Astrocyte (in vitro differentiated cells and primary cell): ENCODE measurements around the gene TRMT6. TPM values are rescaled to one million over a fixed set of nuclear protein-coding genes. Genes with fewer than 3 reads are reported as not detected.

Experiments
- DNase-seq: peaks from one replicate; pipeline ENCODE4 v3.0.0-alpha.2; 2010; ENCODE audit warnings: low read depth
- FAIRE-seq: peaks from 2 replicates; lab custom pipeline; 2011; peaks lifted over from hg19 to GRCh38; lab: Jason Lieb, UNC
- H2AFZ ChIP-seq: 2 replicates; pipeline ENCODE4 v1.6.0; 2012; ENCODE audit warnings: low read depth, low read length, inconsistent platforms
- H3K27ac ChIP-seq: 2 replicates; pipeline ENCODE4 v1.5.1; 2011; ENCODE audit warnings: low read depth, low read length, inconsistent platforms
- H3K27me3 ChIP-seq: 2 replicates; pipeline ENCODE4 v1.6.0; 2011; ENCODE audit warnings: low read length, inconsistent platforms; ENCODE audit not compliant: insufficient read depth
- H3K36me3 ChIP-seq: 2 replicates; pipeline ENCODE4 v1.5.1; 2011; ENCODE audit warnings: low read length, inconsistent platforms; ENCODE audit not compliant: insufficient read depth
- H3K4me1 ChIP-seq: 2 replicates; pipeline ENCODE4 v1.5.1; 2011; ENCODE audit warnings: low read length, inconsistent platforms; ENCODE audit not compliant: insufficient read depth
- H3K4me2 ChIP-seq: 2 replicates; pipeline ENCODE4 v1.6.0; 2012; ENCODE audit warnings: low read length, inconsistent platforms
- H3K4me3 ChIP-seq: 2 replicates; pipeline ENCODE4 v1.5.1; 2011; ENCODE audit warnings: low read depth, mild to moderate bottlenecking, low read length, inconsistent platforms; ENCODE audit not compliant: insufficient read depth
- H3K79me2 ChIP-seq: 2 replicates; pipeline ENCODE4 v1.6.0; 2012; ENCODE audit warnings: mild to moderate bottlenecking, low read length, inconsistent platforms; ENCODE audit not compliant: insufficient read depth
- H3K9ac ChIP-seq: 2 replicates; pipeline ENCODE4 v1.6.0; 2012; ENCODE audit warnings: mild to moderate bottlenecking, low read length, inconsistent platforms
- H3K9me3 ChIP-seq: 2 replicates; pipeline ENCODE4 v1.5.1; 2012; ENCODE audit warnings: low read depth, mild to moderate bottlenecking, low read length, inconsistent platforms; ENCODE audit not compliant: insufficient read depth
- H4K20me1 ChIP-seq: 2 replicates; pipeline ENCODE4 v1.6.0; 2012; ENCODE audit warnings: low read length, inconsistent platforms; ENCODE audit not compliant: insufficient read depth
- H3K27ac Mint-ChIP-seq: one replicate; pipeline ENCODE4 v1.8.0; 2021; ENCODE audit warnings: mild to moderate bottlenecking, mixed read lengths; ENCODE audit not compliant: unreplicated experiment
- H3K27me3 Mint-ChIP-seq: one replicate; pipeline ENCODE4 v1.8.0; 2021; ENCODE audit warnings: low read depth, mixed read lengths; ENCODE audit not compliant: unreplicated experiment
- H3K36me3 Mint-ChIP-seq: one replicate; pipeline ENCODE4 v1.8.0; 2021; ENCODE audit warnings: low read depth, mixed read lengths; ENCODE audit not compliant: unreplicated experiment
- H3K4me1 Mint-ChIP-seq: one replicate; pipeline ENCODE4 v1.8.0; 2021; ENCODE audit warnings: low read depth, mixed read lengths; ENCODE audit not compliant: unreplicated experiment
- H3K4me3 Mint-ChIP-seq: one replicate; pipeline ENCODE4 v1.8.0; 2021; ENCODE audit warnings: mild to moderate bottlenecking, moderate library complexity, mixed read lengths; ENCODE audit not compliant: unreplicated experiment
- H3K9me3 Mint-ChIP-seq: one replicate; pipeline ENCODE4 v1.8.0; 2021; ENCODE audit warnings: mild to moderate bottlenecking, mixed read lengths; ENCODE audit not compliant: unreplicated experiment
- EZH2 ChIP-seq: IDR thresholded peaks from 2 replicates; pipeline ENCODE4 v1.6.1; 2012; ENCODE audit warnings: mild to moderate bottlenecking, low read length, inconsistent platforms; ENCODE audit not compliant: insufficient read depth
- total RNA-seq: library from RNA; stranded (reverse); gene quantifications from 2 replicates; pipeline ENCODE4 v1.2.1, GENCODE V29; 2021
- TF ChIP-seq, protein P1 (sequence below): IDR thresholded peaks from 2 replicates; pipeline ENCODE4 v1.5.1; 2011; ENCODE audit warnings: low read depth, mild to moderate bottlenecking, inconsistent platforms, low read length, moderate library complexity; ENCODE audit not compliant: insufficient read depth

TRMT6 gene
- total RNA-seq, 1 donor from 2014 or later: 14.4 TPM

DNA sequence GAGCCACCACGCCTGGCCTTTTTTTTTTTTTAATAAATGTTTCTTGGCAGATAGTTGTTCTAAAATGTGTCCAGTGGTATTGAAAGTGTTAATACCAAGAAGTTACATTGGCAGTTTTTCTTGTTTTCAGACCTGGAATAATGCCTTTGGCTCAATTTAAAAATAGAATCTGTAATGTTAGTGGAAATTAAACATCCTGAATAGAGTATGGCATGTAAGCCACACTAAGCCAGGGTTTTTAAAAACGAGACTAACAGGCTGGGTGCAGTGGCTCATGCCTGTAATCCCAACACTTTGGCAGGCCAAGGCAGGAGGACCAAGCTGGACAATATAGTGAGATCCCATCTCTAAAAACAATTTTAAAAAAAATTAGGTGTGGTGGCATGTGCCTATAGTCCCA, 25.4 kb upstream of the TRMT6 start:
- FAIRE-seq (no peak), DNase-seq (no peak)
- Mint-ChIP-seq H3K27ac (no peak overlapping the region), H3K9me3 (no peaks in the 10 kb centered on the region), H3K36me3 (no peaks in the 10 kb centered on the region), H3K4me3 (no peak overlapping the region), H3K27me3 (no peaks in the 10 kb centered on the region), H3K4me1 (no peaks in the 10 kb centered on the region)
- peaks cover 12% of the 10 kb centered on the region for H3K36me3 ChIP-seq
- H3K4me2 ChIP-seq: no peak overlapping the region
- no peaks in the 10 kb centered on the region for H3K27me3 ChIP-seq
- TF ChIP-seq EZH2: no peak
- TF ChIP-seq, protein P1, sequence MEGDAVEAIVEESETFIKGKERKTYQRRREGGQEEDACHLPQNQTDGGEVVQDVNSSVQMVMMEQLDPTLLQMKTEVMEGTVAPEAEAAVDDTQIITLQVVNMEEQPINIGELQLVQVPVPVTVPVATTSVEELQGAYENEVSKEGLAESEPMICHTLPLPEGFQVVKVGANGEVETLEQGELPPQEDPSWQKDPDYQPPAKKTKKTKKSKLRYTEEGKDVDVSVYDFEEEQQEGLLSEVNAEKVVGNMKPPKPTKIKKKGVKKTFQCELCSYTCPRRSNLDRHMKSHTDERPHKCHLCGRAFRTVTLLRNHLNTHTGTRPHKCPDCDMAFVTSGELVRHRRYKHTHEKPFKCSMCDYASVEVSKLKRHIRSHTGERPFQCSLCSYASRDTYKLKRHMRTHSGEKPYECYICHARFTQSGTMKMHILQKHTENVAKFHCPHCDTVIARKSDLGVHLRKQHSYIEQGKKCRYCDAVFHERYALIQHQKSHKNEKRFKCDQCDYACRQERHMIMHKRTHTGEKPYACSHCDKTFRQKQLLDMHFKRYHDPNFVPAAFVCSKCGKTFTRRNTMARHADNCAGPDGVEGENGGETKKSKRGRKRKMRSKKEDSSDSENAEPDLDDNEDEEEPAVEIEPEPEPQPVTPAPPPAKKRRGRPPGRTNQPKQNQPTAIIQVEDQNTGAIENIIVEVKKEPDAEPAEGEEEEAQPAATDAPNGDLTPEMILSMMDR: no peak
- no peak overlapping the region for H3K9ac ChIP-seq
- H3K9me3 ChIP-seq: no peaks in the 10 kb centered on the region
- no peak overlapping the region for H2AFZ ChIP-seq
- H3K4me1 ChIP-seq: peaks cover 2% of the 10 kb centered on the region
- H3K27ac ChIP-seq: no peak overlapping the region
- H3K4me3 ChIP-seq: no peak overlapping the region
- H4K20me1 ChIP-seq: no peaks in the 10 kb centered on the region
- H3K79me2 ChIP-seq: no peaks in the 10 kb centered on the region

DNA sequence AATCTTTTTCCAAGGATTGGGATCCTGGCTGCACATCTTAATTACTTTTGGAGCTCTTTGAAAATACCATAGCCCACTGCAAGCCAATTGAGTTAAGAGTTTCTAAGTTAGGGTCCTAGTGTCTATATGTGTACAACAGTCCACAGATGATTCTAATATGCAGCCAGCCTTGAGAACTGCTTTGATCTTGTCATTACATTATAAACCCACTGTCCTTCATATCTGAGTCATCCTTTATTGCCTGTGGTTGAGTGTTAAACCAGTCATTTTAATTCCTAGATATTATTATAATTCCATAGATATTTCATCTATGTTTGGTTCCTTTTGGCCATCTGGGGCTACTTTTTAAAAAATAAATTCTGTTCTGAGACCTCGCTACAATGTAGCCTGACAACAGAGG, 24.2 kb upstream of the TRMT6 start:
- H2AFZ ChIP-seq: no peak overlapping the region
- peaks cover 12% of the 10 kb centered on the region for H3K36me3 ChIP-seq
- H3K9me3 ChIP-seq: no peaks in the 10 kb centered on the region
- Mint-ChIP-seq H3K36me3 (no peaks in the 10 kb centered on the region), H3K27ac (no peak overlapping the region), H3K4me1 (no peaks in the 10 kb centered on the region), H3K4me3 (no peak overlapping the region), H3K9me3 (no peaks in the 10 kb centered on the region), H3K27me3 (no peaks in the 10 kb centered on the region)
- no peaks in the 10 kb centered on the region for H3K27me3 ChIP-seq
- DNase-seq (no peak), FAIRE-seq (no peak)
- TF ChIP-seq, protein P1: no peak
- TF ChIP-seq EZH2: no peak
- no peaks in the 10 kb centered on the region for H3K79me2 ChIP-seq
- H3K4me1 ChIP-seq: peaks cover 2% of the 10 kb centered on the region
- H3K9ac ChIP-seq: no peak overlapping the region
- no peak overlapping the region for H3K4me3 ChIP-seq
- H4K20me1 ChIP-seq: no peaks in the 10 kb centered on the region
- H3K4me2 ChIP-seq: no peak overlapping the region
- H3K27ac ChIP-seq: no peak overlapping the region

DNA sequence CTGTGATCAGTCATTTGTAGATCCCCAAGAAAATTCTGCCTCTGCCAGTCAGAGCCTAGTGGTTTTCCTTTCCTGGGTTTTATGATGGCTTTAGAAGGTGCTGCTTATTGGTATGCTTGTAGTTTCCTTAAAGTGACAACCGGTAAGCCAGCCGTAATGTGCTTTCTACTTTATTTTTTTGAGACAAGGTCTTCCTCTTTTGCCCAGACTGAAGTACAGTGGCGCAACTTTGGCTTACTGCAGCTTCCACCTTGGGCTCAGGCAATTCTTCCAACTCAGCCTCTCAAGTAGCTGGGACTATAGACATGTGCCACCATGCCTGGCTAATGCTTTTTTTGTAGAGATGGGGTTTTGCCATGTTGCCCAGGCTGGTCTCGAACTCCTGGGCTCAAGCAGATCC, 23.6 kb upstream of the TRMT6 start:
- no peak overlapping the region for H3K4me2 ChIP-seq
- no peak for DNase-seq
- H3K4me1 ChIP-seq: peaks cover 2% of the 10 kb centered on the region
- Mint-ChIP-seq H3K4me3 (no peak overlapping the region), H3K27me3 (no peaks in the 10 kb centered on the region), H3K36me3 (no peaks in the 10 kb centered on the region), H3K9me3 (no peaks in the 10 kb centered on the region), H3K27ac (no peak overlapping the region), H3K4me1 (no peaks in the 10 kb centered on the region)
- no peak overlapping the region for H3K4me3 ChIP-seq
- no peak overlapping the region for H2AFZ ChIP-seq
- H3K27me3 ChIP-seq: no peaks in the 10 kb centered on the region
- no peaks in the 10 kb centered on the region for H3K79me2 ChIP-seq
- H3K36me3 ChIP-seq: peaks cover 9% of the 10 kb centered on the region
- no peak overlapping the region for H3K9ac ChIP-seq
- TF ChIP-seq, protein P1: no peak
- TF ChIP-seq EZH2: no peak
- H3K27ac ChIP-seq: no peak overlapping the region
- no peaks in the 10 kb centered on the region for H3K9me3 ChIP-seq
- no peak for FAIRE-seq
- no peaks in the 10 kb centered on the region for H4K20me1 ChIP-seq
